LNCAP (cell line): ENCODE measurements around the gene IL18.

Source experiments
- CTCF ChIP-seq: fragments of 450-650 bp; IDR thresholded peaks from 2 replicates; pipeline ENCODE4 v1.5.1; 2017; ENCODE audit warnings: mild to moderate bottlenecking

The IL18 gene

GRCh38 chr11:112113539-112114457, 50.1 kb downstream of the IL18 start:
- peak; percentile 57 for TF ChIP-seq CTCF

GRCh38 chr11:112106070-112106469, 57.8 kb downstream of the IL18 start:
- TF ChIP-seq CTCF = no peak

- no peak for TF ChIP-seq CTCF
Measured at GRCh38 chr11:112103446-112103845, 60.4 kb downstream of the IL18 start.

GRCh38 chr11:112100462-112100861, 63.4 kb downstream of the IL18 start:
- no peak for TF ChIP-seq CTCF

- no peak for TF ChIP-seq CTCF
Measured at GRCh38 chr11:112097734-112098528, 66.0 kb downstream of the IL18 start.

GRCh38 chr11:112096194-112096593, 67.7 kb downstream of the IL18 start:
- TF ChIP-seq CTCF = no peak
